ENCODE data around the gene NAA16.

GRCh38 chr13:41411522-41411921, 100.5 kb downstream of the NAA16 start:
- TF ChIP-seq CTCF (IDR thresholded peaks at IDR 0.05) (no peak), EP300 (IDR thresholded peaks at IDR 0.05) (no peak)
